Stimulated activated naive CD8-positive, alpha-beta T cell treated with anti-CD3 and anti-CD28 coated beads, Interleukin-15, Interleukin-2, amounts not matched to agents 100 ng/mL and 50 ng/mL, for 24 hours (primary cell): Measurements from ENCODE around the gene GABPB1.

Experiments used
- H3K27ac Mint-ChIP-seq: one replicate; pipeline ENCODE4 v1.8.0; 2021; ENCODE audit warnings: mild to moderate bottlenecking, mixed read lengths
- H3K27me3 Mint-ChIP-seq: one replicate; pipeline ENCODE4 v1.8.0; 2021; ENCODE audit warnings: mixed read lengths
- H3K36me3 Mint-ChIP-seq: one replicate; pipeline ENCODE4 v1.8.0; 2021; ENCODE audit warnings: low read depth, mixed read lengths
- H3K4me1 Mint-ChIP-seq: one replicate; pipeline ENCODE4 v1.8.0; 2021; ENCODE audit warnings: low read depth, mixed read lengths
- H3K4me3 Mint-ChIP-seq: one replicate; pipeline ENCODE4 v1.8.0; 2021; ENCODE audit warnings: mild to moderate bottlenecking, mixed read lengths
- H3K9me3 Mint-ChIP-seq: one replicate; pipeline ENCODE4 v1.8.0; 2021; ENCODE audit warnings: mixed read lengths

GABPB1 gene

GRCh38 chr15:50320504-50320903 is 34.5 kb downstream of the GABPB1 start:
- Mint-ChIP-seq H3K9me3 (no peaks in the 10 kb centered on the region), H3K4me1 (peaks cover 14% of the 10 kb centered on the region), H3K36me3 (peaks cover 7% of the 10 kb centered on the region), H3K27ac (peak overlapping the region; percentile 18), H3K27me3 (no peaks in the 10 kb centered on the region), H3K4me3 (no peak overlapping the region)

GRCh38 chr15:50318697-50319096 is 36.3 kb downstream of the GABPB1 start:
- peaks cover 14% of the 10 kb centered on the region for H3K4me1 Mint-ChIP-seq
- H3K36me3 Mint-ChIP-seq = no peaks in the 10 kb centered on the region
- no peaks in the 10 kb centered on the region for H3K9me3 Mint-ChIP-seq
- peak overlapping the region; percentile 58 for H3K4me3 Mint-ChIP-seq
- H3K27ac Mint-ChIP-seq = peak overlapping the region; percentile 90
- H3K27me3 Mint-ChIP-seq = no peaks in the 10 kb centered on the region

GRCh38 chr15:50315814-50316630 is 39.0 kb downstream of the GABPB1 start:
- peaks cover 23% of the 10 kb centered on the region for H3K4me1 Mint-ChIP-seq
- H3K27me3 Mint-ChIP-seq = no peaks in the 10 kb centered on the region
- H3K4me3 Mint-ChIP-seq = no peak overlapping the region

GRCh38 chr15:50312636-50313035 is 42.4 kb downstream of the GABPB1 start:
- Mint-ChIP-seq H3K36me3 (peaks cover 23% of the 10 kb centered on the region), H3K27me3 (no peaks in the 10 kb centered on the region), H3K4me3 (no peak overlapping the region), H3K4me1 (peaks cover 9% of the 10 kb centered on the region), H3K9me3 (peaks cover 8% of the 10 kb centered on the region), H3K27ac (no peak overlapping the region)

More at GRCh38 chr15:50315814-50316630, 39.0 kb downstream of the GABPB1 start:
- H3K27ac Mint-ChIP-seq = no peak overlapping the region
- no peaks in the 10 kb centered on the region for H3K9me3 Mint-ChIP-seq
- no peaks in the 10 kb centered on the region for H3K36me3 Mint-ChIP-seq

- Mint-ChIP-seq H3K4me3 (no peak overlapping the region), H3K36me3 (peaks cover 45% of the 10 kb centered on the region), H3K4me1 (peaks cover 8% of the 10 kb centered on the region), H3K27me3 (no peaks in the 10 kb centered on the region), H3K27ac (no peak overlapping the region), H3K9me3 (peaks cover 9% of the 10 kb centered on the region)
Measured at GRCh38 chr15:50307799-50308198, 47.2 kb downstream of the GABPB1 start.

GRCh38 chr15:50304836-50305235 is 50.2 kb downstream of the GABPB1 start:
- Mint-ChIP-seq H3K36me3 (peaks cover 70% of the 10 kb centered on the region), H3K4me3 (no peak overlapping the region), H3K27me3 (no peaks in the 10 kb centered on the region), H3K4me1 (peaks cover 4% of the 10 kb centered on the region), H3K27ac (no peak overlapping the region), H3K9me3 (peaks cover 9% of the 10 kb centered on the region)

- H3K9me3 Mint-ChIP-seq = no peaks in the 10 kb centered on the region
- peaks cover 4% of the 10 kb centered on the region for H3K4me1 Mint-ChIP-seq
- peak overlapping the region; percentile 2 for H3K27ac Mint-ChIP-seq
- H3K36me3 Mint-ChIP-seq = peaks cover 56% of the 10 kb centered on the region
- H3K27me3 Mint-ChIP-seq = no peaks in the 10 kb centered on the region
- no peak overlapping the region for H3K4me3 Mint-ChIP-seq
Measured at GRCh38 chr15:50302581-50302980, 52.4 kb downstream of the GABPB1 start.

- Mint-ChIP-seq H3K27me3 (no peaks in the 10 kb centered on the region), H3K27ac (no peak overlapping the region), H3K36me3 (peaks cover 57% of the 10 kb centered on the region), H3K4me3 (no peak overlapping the region), H3K4me1 (peaks cover 4% of the 10 kb centered on the region), H3K9me3 (no peaks in the 10 kb centered on the region)
Measured at GRCh38 chr15:50298340-50298739, 56.7 kb downstream of the GABPB1 start.

- peaks cover 47% of the 10 kb centered on the region for H3K36me3 Mint-ChIP-seq
- no peak overlapping the region for H3K27ac Mint-ChIP-seq
- H3K4me3 Mint-ChIP-seq = no peak overlapping the region
- no peaks in the 10 kb centered on the region for H3K9me3 Mint-ChIP-seq
- no peaks in the 10 kb centered on the region for H3K27me3 Mint-ChIP-seq
- H3K4me1 Mint-ChIP-seq = no peaks in the 10 kb centered on the region
Measured at GRCh38 chr15:50295966-50296365, 59.0 kb downstream of the GABPB1 start.

- Mint-ChIP-seq H3K9me3 (no peaks in the 10 kb centered on the region), H3K36me3 (peaks cover 50% of the 10 kb centered on the region), H3K4me1 (no peaks in the 10 kb centered on the region)
Measured at GRCh38 chr15:50289749-50290148, 65.2 kb downstream of the GABPB1 start.

GRCh38 chr15:50287324-50288116 is 67.5 kb downstream of the GABPB1 start:
- Mint-ChIP-seq H3K9me3 (no peaks in the 10 kb centered on the region), H3K4me1 (no peaks in the 10 kb centered on the region), H3K27ac (peak overlapping the region; percentile 62), H3K27me3 (no peaks in the 10 kb centered on the region), H3K36me3 (peaks cover 58% of the 10 kb centered on the region), H3K4me3 (no peak overlapping the region)

More at GRCh38 chr15:50289749-50290148, 65.2 kb downstream of the GABPB1 start:
- Mint-ChIP-seq H3K27ac (no peak overlapping the region), H3K4me3 (no peak overlapping the region), H3K27me3 (no peaks in the 10 kb centered on the region)

GRCh38 chr15:50281427-50281826 is 73.6 kb downstream of the GABPB1 start:
- Mint-ChIP-seq H3K27me3 (no peaks in the 10 kb centered on the region), H3K4me3 (no peak overlapping the region), H3K4me1 (peaks cover 9% of the 10 kb centered on the region), H3K27ac (no peak overlapping the region), H3K9me3 (no peaks in the 10 kb centered on the region), H3K36me3 (peaks cover 52% of the 10 kb centered on the region)

- Mint-ChIP-seq H3K9me3 (no peaks in the 10 kb centered on the region), H3K4me1 (peaks cover 21% of the 10 kb centered on the region), H3K27ac (no peak overlapping the region), H3K36me3 (peaks cover 45% of the 10 kb centered on the region), H3K4me3 (no peak overlapping the region), H3K27me3 (no peaks in the 10 kb centered on the region)
Measured at GRCh38 chr15:50280271-50280670, 74.7 kb downstream of the GABPB1 start.

- H3K4me3 Mint-ChIP-seq = no peak overlapping the region
- H3K4me1 Mint-ChIP-seq = peaks cover 26% of the 10 kb centered on the region
- H3K36me3 Mint-ChIP-seq = peaks cover 30% of the 10 kb centered on the region
- no peaks in the 10 kb centered on the region for H3K27me3 Mint-ChIP-seq
- no peak overlapping the region for H3K27ac Mint-ChIP-seq
- H3K9me3 Mint-ChIP-seq = no peaks in the 10 kb centered on the region
Measured at GRCh38 chr15:50278496-50278895, 76.5 kb downstream of the GABPB1 start.

- H3K4me1 Mint-ChIP-seq = peaks cover 26% of the 10 kb centered on the region
- no peaks in the 10 kb centered on the region for H3K9me3 Mint-ChIP-seq
- no peaks in the 10 kb centered on the region for H3K27me3 Mint-ChIP-seq
- H3K36me3 Mint-ChIP-seq = peaks cover 29% of the 10 kb centered on the region
- no peak overlapping the region for H3K4me3 Mint-ChIP-seq
- H3K27ac Mint-ChIP-seq = peak overlapping the region; percentile 29
Measured at GRCh38 chr15:50277370-50277769, 77.6 kb downstream of the GABPB1 start.
